Activated CD4-positive, alpha-beta memory T cell treated with anti-CD3 and anti-CD28 coated beads for 36 hours (primary cell): ENCODE data around the gene MAEA. TPM values are rescaled to one million over a fixed set of nuclear protein-coding genes. Genes with fewer than 3 reads are reported as not detected.

Experiments used
- CTCF ChIA-PET: fragments of 350-600 bp; sonication (Branson Sonifier 250); formaldehyde crosslinking; loops from one replicate; lab custom pipeline; 2021; ENCODE audit warnings: antibody characterized with exemption, inconsistent platforms; lab: Charles Lee
- POLR2A ChIA-PET: fragments of 350-600 bp; sonication (Branson Sonifier 250); formaldehyde crosslinking; loops from one replicate; lab custom pipeline; 2021; ENCODE audit warnings: antibody characterized with exemption; lab: Charles Lee
- DNase-seq: peaks from one replicate; pipeline ENCODE4 v3.0.0-alpha.2; 2020
- H3K27ac Mint-ChIP-seq: one replicate; pipeline ENCODE4 v1.8.0; 2021; ENCODE audit warnings: mixed read lengths
- H3K27me3 Mint-ChIP-seq: one replicate; pipeline ENCODE4 v1.8.0; 2021; ENCODE audit warnings: mixed read lengths
- H3K36me3 Mint-ChIP-seq: one replicate; pipeline ENCODE4 v1.8.0; 2021; ENCODE audit warnings: mixed read lengths
- H3K4me1 Mint-ChIP-seq: one replicate; pipeline ENCODE4 v1.8.0; 2021; ENCODE audit warnings: low read depth, mixed read lengths
- H3K4me3 Mint-ChIP-seq: one replicate; pipeline ENCODE4 v1.8.0; 2021; ENCODE audit warnings: mild to moderate bottlenecking, mixed read lengths
- H3K9me3 Mint-ChIP-seq: one replicate; pipeline ENCODE4 v1.8.0; 2021; ENCODE audit warnings: mixed read lengths
- intact Hi-C: fragments of 100-400 bp; cut with micrococcal nuclease; formaldehyde crosslinking; loops from one replicate; pipeline ENCODE4 v1.15.1; 2023
- total RNA-seq, 2 experiments: library from RNA; stranded (reverse); gene quantifications; one replicate each; pipeline ENCODE4 v1.2.3, GENCODE V29; 2021

MAEA gene
- total RNA-seq, 2 experiments from 2014 or later: 47.3 to 50.3 TPM

DNA sequence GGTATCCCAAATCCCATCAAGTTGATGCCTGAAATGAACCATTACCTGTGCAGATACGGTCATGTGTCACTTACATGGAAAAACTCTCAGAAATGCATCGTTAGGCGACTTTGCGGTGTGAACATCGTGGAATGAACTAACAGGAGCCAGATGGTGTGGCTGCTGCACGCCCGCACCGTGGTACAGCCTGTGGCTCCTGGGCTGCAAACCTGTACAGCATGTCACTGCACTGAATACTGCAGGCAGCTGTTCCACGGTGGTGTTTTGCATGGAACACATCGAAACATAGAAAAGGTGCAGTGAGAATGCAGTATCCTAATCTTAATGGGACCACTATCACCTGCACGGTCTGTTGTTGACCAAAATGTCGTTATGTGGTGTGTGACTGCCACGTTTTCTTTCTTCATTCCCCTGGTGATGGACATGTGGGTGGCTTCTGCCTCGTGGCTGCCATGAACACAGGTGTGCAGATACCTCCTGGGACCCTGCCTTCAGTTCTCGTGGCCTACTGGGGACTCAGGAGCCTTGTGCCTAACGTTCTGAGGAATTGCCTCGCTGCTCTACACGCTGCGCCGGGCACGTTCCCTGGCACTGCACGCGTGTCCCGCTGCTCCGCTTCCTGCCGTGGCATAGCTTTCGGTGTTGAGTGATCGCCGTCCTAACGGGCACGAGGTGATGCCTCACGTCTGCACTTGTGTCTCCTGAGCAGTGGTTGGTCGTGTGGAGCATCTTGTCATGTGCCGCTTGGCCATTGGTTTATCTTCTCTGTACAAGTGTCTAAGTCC, 18.5 kb downstream of the MAEA start:
- peaks cover 65% of the 10 kb centered on the region for H3K4me1 Mint-ChIP-seq

DNA sequence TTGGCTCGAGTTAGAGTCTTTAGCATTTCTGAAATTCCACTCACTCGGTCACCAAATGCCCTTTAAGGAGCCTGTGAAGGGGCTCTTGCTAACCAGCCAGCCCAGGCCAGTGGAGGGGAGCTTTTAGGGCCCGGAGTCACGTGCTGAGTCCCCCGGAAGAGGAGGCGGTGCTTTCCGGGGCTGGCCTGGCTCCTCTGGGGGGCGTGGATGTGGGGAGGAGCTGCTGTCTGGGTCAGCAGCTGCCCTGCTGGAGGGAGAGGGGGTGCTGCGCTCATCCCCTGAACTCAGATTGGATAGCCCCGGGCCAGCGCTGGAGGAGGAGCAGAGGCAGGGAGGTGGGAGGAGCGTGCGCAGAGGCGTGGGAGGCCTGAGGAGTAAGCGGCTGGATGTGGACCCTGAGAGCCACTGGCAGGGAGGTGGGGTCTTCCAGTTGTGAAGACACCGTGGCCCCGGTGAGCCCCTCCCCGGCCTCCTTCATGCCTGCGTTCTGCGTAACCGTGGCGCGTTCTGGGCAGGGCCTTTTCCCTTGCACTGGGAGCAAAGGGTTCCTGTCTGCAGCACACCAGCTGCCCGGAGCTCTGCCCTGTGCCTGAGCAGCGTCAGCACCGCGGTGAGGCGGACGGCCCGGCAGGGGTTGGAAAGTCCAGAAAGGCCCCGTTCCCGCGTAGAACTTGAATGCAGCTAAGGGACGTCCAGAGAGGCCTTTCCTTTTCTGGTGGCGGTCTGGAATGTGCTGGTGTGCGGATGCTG, 19.7 kb downstream of the MAEA start:
- no peaks in the 10 kb centered on the region for H3K27me3 Mint-ChIP-seq
- peak overlapping the region; percentile 69 for H3K27ac Mint-ChIP-seq
- DNase-seq: peak; percentile 74
- peak overlapping the region; percentile 48 for H3K4me3 Mint-ChIP-seq
- CTCF ChIA-PET: interaction anchor here (1.0 to 1.5 kb wide), 5 partner anchors 21 to 178 kb away, joined by 3 to 6 read pairs (median 4); no protein-coding TSS in a partner anchor
- no peaks in the 10 kb centered on the region for H3K9me3 Mint-ChIP-seq
- POLR2A ChIA-PET: interaction anchor here (0.9 to 1.3 kb wide), 2 partner anchors 13 to 20 kb away, joined by 3 to 4 read pairs; partner anchors contain the start of gene MAEA
- H3K4me1 Mint-ChIP-seq: peaks cover 65% of the 10 kb centered on the region
- intact Hi-C loops: loop anchor here (5.0 kb wide), 1 partner anchor 38 kb away; the partner anchor contains the start of gene UVSSA
- H3K36me3 Mint-ChIP-seq: peaks cover 23% of the 10 kb centered on the region

More for the DNA sequence above, 18.5 kb downstream of the MAEA start:
- intact Hi-C loops: loop anchor here (2.0 to 5.0 kb wide), 2 partner anchors 23 to 39 kb away; partner anchors contain the start of gene UVSSA
- POLR2A ChIA-PET: interaction anchor here (0.7 to 1.3 kb wide), 2 partner anchors 12 to 19 kb away, joined by 3 read pairs; no protein-coding TSS in a partner anchor
- Mint-ChIP-seq H3K4me3 (no peak overlapping the region), H3K9me3 (no peaks in the 10 kb centered on the region), H3K27ac (no peak overlapping the region), H3K27me3 (no peaks in the 10 kb centered on the region), H3K36me3 (peaks cover 17% of the 10 kb centered on the region)
- CTCF ChIA-PET: interaction anchor here (1.4 to 1.5 kb wide), 2 partner anchors 40 to 177 kb away, joined by 4 to 6 read pairs; no protein-coding TSS in a partner anchor
- no peak for DNase-seq

DNA sequence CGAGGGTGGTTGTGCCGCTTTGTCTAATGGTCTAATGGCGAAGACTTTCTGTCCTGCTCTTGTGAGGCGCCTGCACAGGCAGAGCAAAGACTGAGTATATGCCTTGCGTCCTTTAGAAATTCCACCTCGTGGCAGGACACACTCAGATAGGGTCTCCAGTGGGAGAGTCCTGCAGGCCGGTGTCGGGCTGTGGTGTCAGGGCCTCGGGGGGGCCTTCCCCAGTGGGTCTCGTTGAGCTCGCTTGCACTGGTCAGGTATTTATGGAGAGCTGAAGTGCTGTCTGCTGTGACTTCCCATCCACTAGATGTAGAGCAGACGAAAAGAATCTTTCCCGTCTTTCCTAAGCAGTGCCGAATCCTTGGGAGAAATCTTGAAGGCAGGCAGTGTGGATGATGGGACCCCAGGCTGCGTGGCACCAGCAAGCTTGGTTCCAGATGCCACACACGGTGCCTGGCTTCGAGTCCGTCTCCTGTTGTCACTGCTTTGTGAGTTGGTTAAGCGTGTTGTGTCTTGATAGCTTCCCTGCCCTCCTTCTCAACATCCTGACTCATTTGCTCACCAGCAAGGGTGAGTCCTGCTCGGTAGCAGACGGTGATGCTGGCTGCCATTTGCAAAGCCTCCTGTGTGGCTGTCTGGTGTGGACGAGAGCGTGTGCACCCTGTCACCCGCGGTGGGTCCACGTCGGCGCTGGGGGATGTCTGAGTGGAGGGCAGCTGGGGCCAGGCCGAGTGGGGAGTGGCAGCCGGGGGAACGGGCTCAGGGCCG, 20.5 kb downstream of the MAEA start:
- ChIA-PET POLR2A (interaction anchor here (0.7 to 1.1 kb wide), 2 partner anchors 9 to 21 kb away, joined by 3 read pairs; no protein-coding TSS in a partner anchor), CTCF (interaction anchor here (1.2 kb wide), 1 partner anchor 142 kb away, joined by 3 read pairs; no protein-coding TSS in a partner anchor)
- Mint-ChIP-seq H3K27me3 (no peaks in the 10 kb centered on the region), H3K36me3 (peaks cover 23% of the 10 kb centered on the region), H3K4me1 (peaks cover 60% of the 10 kb centered on the region), H3K27ac (no peak overlapping the region), H3K9me3 (no peaks in the 10 kb centered on the region), H3K4me3 (no peak overlapping the region)
- peak; percentile 22 for DNase-seq
- intact Hi-C loops: no loop called here

DNA sequence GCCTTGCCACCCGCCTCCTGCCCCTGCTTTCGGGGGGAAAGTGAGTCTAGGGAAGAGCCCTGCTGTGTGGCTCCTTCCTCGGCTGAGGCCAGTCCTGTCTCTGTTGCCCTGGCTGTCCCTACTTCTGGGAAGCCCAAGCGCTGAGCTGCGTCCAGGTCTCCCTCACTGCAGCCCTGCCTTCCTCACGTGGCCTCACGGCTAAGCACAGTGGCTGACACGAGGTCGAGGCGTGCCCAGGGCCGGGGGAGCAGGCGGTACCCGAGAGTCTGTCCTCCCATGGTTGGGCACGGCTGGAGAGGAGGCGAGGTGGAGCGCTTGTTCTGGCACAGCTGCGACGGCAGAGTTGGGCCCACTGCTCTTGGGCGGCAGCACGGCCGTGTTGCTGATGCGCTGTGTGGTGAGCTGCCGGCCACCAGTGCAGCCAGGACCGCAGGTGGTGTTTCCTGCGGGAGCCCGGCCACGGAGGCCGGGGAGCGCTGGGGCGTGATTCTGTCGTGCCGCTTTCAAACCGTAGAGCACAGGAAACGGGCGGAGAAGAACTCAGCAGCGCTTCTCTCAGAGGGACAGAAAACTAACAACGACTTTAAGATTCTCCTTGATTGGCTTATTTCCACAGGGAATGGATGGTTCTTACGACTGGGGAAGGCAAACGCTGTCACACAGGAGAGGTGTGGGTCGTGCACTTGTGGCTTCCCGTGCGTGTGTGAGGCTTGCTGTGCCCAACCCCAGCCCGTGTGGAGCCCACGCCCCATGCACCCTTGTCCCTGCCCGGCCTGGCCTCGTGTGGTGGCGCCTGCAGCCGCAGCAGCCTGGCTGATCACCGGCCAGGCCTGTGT, 21.3 kb downstream of the MAEA start:
- Mint-ChIP-seq H3K9me3 (no peaks in the 10 kb centered on the region), H3K27me3 (no peaks in the 10 kb centered on the region), H3K36me3 (peaks cover 26% of the 10 kb centered on the region), H3K4me3 (peak overlapping the region; percentile 39), H3K4me1 (peaks cover 55% of the 10 kb centered on the region), H3K27ac (no peak overlapping the region)
- intact Hi-C loops: no loop called here
- POLR2A ChIA-PET: interaction anchor here (1.1 kb wide), 1 partner anchor 10 kb away, joined by 3 read pairs; no protein-coding TSS in a partner anchor
- DNase-seq: peak; percentile 26
- CTCF ChIA-PET: no interaction called here

- H3K27ac Mint-ChIP-seq: no peak overlapping the region
- ChIA-PET POLR2A (no interaction called here), CTCF (no interaction called here)
- DNase-seq: no peak
- H3K9me3 Mint-ChIP-seq: no peaks in the 10 kb centered on the region
- H3K27me3 Mint-ChIP-seq: no peaks in the 10 kb centered on the region
- H3K4me3 Mint-ChIP-seq: no peak overlapping the region
- peaks cover 33% of the 10 kb centered on the region for H3K36me3 Mint-ChIP-seq
- intact Hi-C loops: no loop called here
- peaks cover 42% of the 10 kb centered on the region for H3K4me1 Mint-ChIP-seq
These were observed 23.3 kb downstream of the MAEA start for GRCh38 chr4:1312821-1313640.

DNA sequence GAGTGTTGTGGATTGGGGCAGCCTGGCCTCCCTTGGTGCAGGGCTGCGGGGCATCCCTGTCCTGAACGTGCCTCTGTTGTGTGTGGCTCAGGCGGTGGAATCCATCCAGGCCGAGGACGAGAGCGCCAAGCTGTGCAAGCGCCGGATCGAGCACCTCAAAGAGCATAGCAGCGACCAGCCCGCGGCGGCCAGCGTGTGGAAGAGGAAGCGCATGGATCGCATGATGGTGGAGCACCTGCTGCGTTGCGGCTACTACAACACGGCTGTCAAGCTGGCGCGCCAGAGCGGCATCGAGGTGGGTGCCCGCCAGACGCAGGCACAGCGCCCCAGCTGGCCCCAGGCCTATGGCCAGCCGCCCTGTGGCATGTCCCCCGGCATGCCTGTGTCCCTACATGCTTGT, 25.6 kb downstream of the MAEA start:
- CTCF ChIA-PET: no interaction called here
- POLR2A ChIA-PET: no interaction called here
- peaks cover 35% of the 10 kb centered on the region for H3K36me3 Mint-ChIP-seq
- peaks cover 22% of the 10 kb centered on the region for H3K4me1 Mint-ChIP-seq
- no peak overlapping the region for H3K27ac Mint-ChIP-seq
- H3K9me3 Mint-ChIP-seq: no peaks in the 10 kb centered on the region
- intact Hi-C loops: no loop called here
- DNase-seq: no peak
- H3K27me3 Mint-ChIP-seq: no peaks in the 10 kb centered on the region
- H3K4me3 Mint-ChIP-seq: no peak overlapping the region

GRCh38 chr4:1315836-1316536, 26.3 kb downstream of the MAEA start:
- intact Hi-C loops: no loop called here
- ChIA-PET POLR2A (no interaction called here), CTCF (no interaction called here)
- Mint-ChIP-seq H3K36me3 (peaks cover 37% of the 10 kb centered on the region), H3K27me3 (no peaks in the 10 kb centered on the region), H3K4me1 (peaks cover 16% of the 10 kb centered on the region), H3K4me3 (no peak overlapping the region), H3K27ac (peak overlapping the region; percentile 54), H3K9me3 (no peaks in the 10 kb centered on the region)
- no peak for DNase-seq

- DNase-seq: no peak
These were observed 27.0 kb downstream of the MAEA start for GRCh38 chr4:1316537-1317168.

GRCh38 chr4:1317177-1318045, 27.7 kb downstream of the MAEA start:
- DNase-seq: no peak
- Mint-ChIP-seq H3K27me3 (no peaks in the 10 kb centered on the region), H3K9me3 (no peaks in the 10 kb centered on the region), H3K27ac (no peak overlapping the region), H3K36me3 (peaks cover 37% of the 10 kb centered on the region), H3K4me3 (no peak overlapping the region), H3K4me1 (peaks cover 10% of the 10 kb centered on the region)
- intact Hi-C loops: no loop called here
- CTCF ChIA-PET: interaction anchor here (1.7 kb wide), 1 partner anchor 13 kb away, joined by 10 read pairs; no protein-coding TSS in a partner anchor
- POLR2A ChIA-PET: no interaction called here

More at GRCh38 chr4:1316537-1317168, 27.0 kb downstream of the MAEA start:
- H3K27ac Mint-ChIP-seq: no peak overlapping the region
- H3K4me3 Mint-ChIP-seq: no peak overlapping the region
- H3K27me3 Mint-ChIP-seq: no peaks in the 10 kb centered on the region
- ChIA-PET CTCF (no interaction called here), POLR2A (no interaction called here)
- H3K9me3 Mint-ChIP-seq: no peaks in the 10 kb centered on the region
- intact Hi-C loops: no loop called here
- peaks cover 41% of the 10 kb centered on the region for H3K36me3 Mint-ChIP-seq
- peaks cover 12% of the 10 kb centered on the region for H3K4me1 Mint-ChIP-seq
